Lung (tissue), 12 donors: ENCODE measurements around the gene FAM222B. TPM values are rescaled to one million over a fixed set of nuclear protein-coding genes. Genes with fewer than 3 reads are reported as not detected.
A peak's percentile ranks its signal among the peaks of the same experiment; 100 is the strongest.
"Not testable (repeated sequence)": the region's sequence is repeated elsewhere in the genome, so short reads cannot be mapped to it uniquely, and the experiment has no call there.

Experiments
- ATAC-seq: fragments of 200-7000 bp; cut with Tn5 transposase; one replicate; pipeline ENCODE4 v1.9.1; 2020; ENCODE audit warnings: moderate number of reproducible peaks; ENCODE audit not compliant: insufficient read depth, low FRiP score
- DNase-seq, 3 donors: peaks; one replicate each; pipeline ENCODE4 v3.0.0-alpha.2; 2013 to 2017
- H3K27ac ChIP-seq, 2 donors: one replicate each; pipeline ENCODE4 v1.5.1; 2013; ENCODE audit warnings: mild to moderate bottlenecking in 2 of 2, moderate library complexity in 2 of 2, control low read depth in 1 of 2, inconsistent platforms in 1 of 2, low read depth in 1 of 2, low read length in 1 of 2
- H3K27me3 ChIP-seq, 3 donors: one replicate each; pipeline ENCODE4 v1.5.1; 2013; ENCODE audit warnings: low read length in 2 of 3; ENCODE audit not compliant: control insufficient read depth in 3 of 3, insufficient read depth in 3 of 3
- H3K36me3 ChIP-seq, 4 donors: one replicate each; pipeline ENCODE4 v1.5.1; 2013; ENCODE audit warnings: low read length in 4 of 4, mild to moderate bottlenecking in 1 of 4, moderate library complexity in 1 of 4; ENCODE audit not compliant: control insufficient read depth in 4 of 4, insufficient read depth in 4 of 4
- H3K4me1 ChIP-seq, 5 donors: one replicate each; pipeline ENCODE4 v1.5.1; 2013; ENCODE audit warnings: low read length in 5 of 5, mild to moderate bottlenecking in 2 of 5, moderate library complexity in 1 of 5; ENCODE audit not compliant: control insufficient read depth in 5 of 5, insufficient read depth in 5 of 5
- H3K4me3 ChIP-seq: one replicate; pipeline ENCODE4 v1.5.1; 2013; ENCODE audit warnings: mild to moderate bottlenecking, control low read depth, moderate library complexity
- H3K9ac ChIP-seq, 2 donors: one replicate each; pipeline ENCODE4 v1.5.1; 2013; ENCODE audit warnings: low read length in 2 of 2, control low read depth in 1 of 2; ENCODE audit not compliant: insufficient read depth in 1 of 2
- H3K9me3 ChIP-seq, 4 donors: one replicate each; pipeline ENCODE4 v1.5.1; 2013; ENCODE audit warnings: low read length in 3 of 4, mild to moderate bottlenecking in 1 of 4, moderate library complexity in 1 of 4; ENCODE audit not compliant: control insufficient read depth in 4 of 4, insufficient read depth in 3 of 4
- CTCF ChIP-seq: IDR thresholded peaks from 2 replicates; pipeline ENCODE4 v1.5.1; 2012; ENCODE audit warnings: mild to moderate bottlenecking; ENCODE audit errors: control extremely low read depth, extremely low read depth
- WGBS, 2 donors: extraction: QIAGEN DNeasy Blood & Tissue Kit; methylation state at CpG; one replicate each; pipeline ENCODE4 v1.1.7; 2013; 5-methylcytosine and 5-hydroxymethylcytosine counted together
- polyA plus RNA-seq, 2 donors: library from polyadenylated mRNA; stranded (reverse); fragments of 200-250 nt; gene quantifications; one replicate each; pipeline ENCODE4 v1.2.1, GENCODE V29; 2013
- total RNA-seq, 2 donors: library from RNA; depleted of rRNA in 1 of 2; stranded (reverse); fragments of >200 nt in 1 of 2; gene quantifications; one replicate each; pipeline ENCODE4 v1.2.1, GENCODE V29; 2014 to 2021
- donor health status: control.
- donor health status: control.
- donor health status: Bipolar disorder and iron deficiency.
- donor health status: healthy.
- donor health status: DM: yes; HTN: yes; CAD: no.

Gene FAM222B
- total and polyA plus RNA-seq, 4 donors: 8.3 to 17.7 (median 9.2) TPM

GRCh38 chr17:28843816-28844148, 1.2 kb upstream of the FAM222B start:
- TF ChIP-seq CTCF: no peak
- H3K9me3 ChIP-seq: peaks cover 0 to 1% (median 0%) of the 10 kb centered on the region in 4 donors
- H3K36me3 ChIP-seq: no peaks in the 10 kb centered on the region
- DNase-seq: no peak
- ATAC-seq: no peak
- H3K9ac ChIP-seq: no peak overlapping the region
- no peak overlapping the region for H3K27ac ChIP-seq
- H3K4me1 ChIP-seq: peaks cover 0 to 8% (median 0%) of the 10 kb centered on the region in 5 donors
- WGBS, 2 donors: 93 to 98% methylated on average over 6 of the region's 6 CpGs
- H3K4me3 ChIP-seq: no peak overlapping the region
- H3K27me3 ChIP-seq: no peaks in the 10 kb centered on the region

- 5 to 14% methylated on average over 6 of the region's 6 CpGs for WGBS, 2 donors
- Histone ChIP-seq H3K9me3 (peaks cover 0 to 1% (median 0%) of the 10 kb centered on the region in 4 donors), H3K36me3 (no peaks in the 10 kb centered on the region), H3K9ac (peak overlapping the region; percentile 65 to 69), H3K4me1 (peaks cover 0 to 8% (median 2%) of the 10 kb centered on the region in 5 donors), H3K27me3 (no peaks in the 10 kb centered on the region), H3K4me3 (peak overlapping the region; percentile 76), H3K27ac (peak overlapping the region; percentile 78 to 87)
- TF ChIP-seq CTCF: no peak
- ATAC-seq: peak; percentile 27
- DNase-seq: peak in 2 of 3 donors; percentile 4 to 14
Observed at GRCh38 chr17:28841901-28842281, 699 bp downstream of the FAM222B start.

GRCh38 chr17:28839221-28839620, 3.4 kb downstream of the FAM222B start:
- 70 to 75% methylated on average over 2 of the region's 2 CpGs for WGBS, 2 donors
- ATAC-seq (no peak), DNase-seq (no peak)
- no peaks in the 10 kb centered on the region for H3K36me3 ChIP-seq
- TF ChIP-seq CTCF: no peak
- no peak overlapping the region for H3K27ac ChIP-seq
- H3K9ac ChIP-seq: no peak overlapping the region
- peaks cover 0 to 8% (median 2%) of the 10 kb centered on the region in 5 donors for H3K4me1 ChIP-seq
- no peaks in the 10 kb centered on the region for H3K27me3 ChIP-seq
- H3K4me3 ChIP-seq: no peak overlapping the region
- peaks cover 0 to 1% (median 0%) of the 10 kb centered on the region in 4 donors for H3K9me3 ChIP-seq

GRCh38 chr17:28836541-28836940, 6.0 kb downstream of the FAM222B start:
- H3K9me3 ChIP-seq, ATAC-seq, H3K36me3 ChIP-seq, H3K27ac ChIP-seq, DNase-seq, H3K9ac ChIP-seq, H3K4me1 ChIP-seq, H3K27me3 ChIP-seq, H3K4me3 ChIP-seq: not testable (repeated sequence)
- WGBS, 2 donors: 94% methylated on average over 10 of the region's 10 CpGs
